Tibial artery (tissue), 4 donors: ENCODE data around the gene GPRIN2.

Experiments
- DNase-seq, 2 donors: peaks; one replicate each; pipeline ENCODE4 v3.0.0-alpha.2; 2019
- H3K27ac ChIP-seq, 2 donors: fragments of 200-600 bp; sonication (generic) in 1 of 2; 1 replicate in 1 of 2; 2 replicates in 1 of 2; pipeline ENCODE4 v1.5.1; 2018 to 2019; ENCODE audit warnings: mild to moderate bottlenecking in 1 of 2
- H3K27me3 ChIP-seq, 2 donors: fragments of 200-600 bp; sonication (generic) in 1 of 2; one replicate each; pipeline versions ENCODE4 v1.5.1 to v1.6.0; 2016 to 2019
- H3K36me3 ChIP-seq, 3 donors: fragments of 200-600 bp; sonication (generic) in 2 of 3; one replicate each; pipeline ENCODE4 v1.5.1; 2016 to 2019; ENCODE audit warnings: mild to moderate bottlenecking in 2 of 3
- H3K4me1 ChIP-seq, 4 donors: fragments of 200-600 bp; sonication (generic) in 2 of 4; 1 replicate in 3 of 4; 2 replicates in 1 of 4; pipeline ENCODE4 v1.5.1; 2016 to 2019
- H3K4me3 ChIP-seq, 2 donors: fragments of 200-600 bp; sonication (generic) in 1 of 2; 1 replicate in 1 of 2; 2 replicates in 1 of 2; pipeline ENCODE4 v1.5.1; 2018 to 2019; ENCODE audit warnings: mild to moderate bottlenecking in 2 of 2
- H3K9me3 ChIP-seq, 3 donors: fragments of 200-600 bp; sonication (generic) in 1 of 3; one replicate each; pipeline ENCODE4 v1.5.1; 2016 to 2019
- CTCF ChIP-seq, 2 experiments: fragments of 200-600 bp in 1 of 2; fragments of 450-650 bp in 1 of 2; IDR thresholded peaks; one replicate each; pipeline ENCODE4 v1.5.1; 2017 to 2019; ENCODE audit warnings: antibody characterized with exemption in 2 of 2, mild to moderate bottlenecking in 1 of 2, moderate library complexity in 1 of 2
- intact Hi-C: fragments of 100-400 bp; cut with DNase I; formaldehyde crosslinking; loops from one replicate; pipeline ENCODE4 v1.15.0; 2023; ENCODE audit warnings: low total_unique reads

Gene GPRIN2

GRCh38 chr10:46520381-46520780 is 36.1 kb downstream of the GPRIN2 start:
- H3K27me3 ChIP-seq: peaks cover 0 to 9% of the 10 kb centered on the region in 2 donors
- DNase-seq: peak in 1 of 2 donors; percentile 17
- H3K4me3 ChIP-seq: no peak overlapping the region
- H3K27ac ChIP-seq: no peak overlapping the region
- H3K4me1 ChIP-seq: peaks cover 0 to 21% (median 16%) of the 10 kb centered on the region in 4 donors
- no peaks in the 10 kb centered on the region for H3K36me3 ChIP-seq
- H3K9me3 ChIP-seq: no peaks in the 10 kb centered on the region
- no peak for TF ChIP-seq CTCF (IDR thresholded peaks at IDR 0.05)
- intact Hi-C loops: no loop called here

- intact Hi-C loops: no loop called here
- no peak for DNase-seq
- TF ChIP-seq CTCF (IDR thresholded peaks at IDR 0.05): no peak
Measured at GRCh38 chr10:46518028-46518725, 38.3 kb downstream of the GPRIN2 start.

GRCh38 chr10:46517541-46517940 is 38.9 kb downstream of the GPRIN2 start:
- intact Hi-C loops: no loop called here
- no peak for DNase-seq
- no peak overlapping the region for H3K27ac ChIP-seq
- TF ChIP-seq CTCF (IDR thresholded peaks at IDR 0.05): no peak
- no peaks in the 10 kb centered on the region for H3K36me3 ChIP-seq
- H3K27me3 ChIP-seq: peaks cover 0 to 19% of the 10 kb centered on the region in 2 donors
- H3K4me1 ChIP-seq: no peaks in the 10 kb centered on the region
- H3K4me3 ChIP-seq: no peak overlapping the region
- H3K9me3 ChIP-seq: no peaks in the 10 kb centered on the region

More at GRCh38 chr10:46518028-46518725, 38.3 kb downstream of the GPRIN2 start:
- H3K9me3 ChIP-seq: no peaks in the 10 kb centered on the region
- peaks cover 0 to 3% (median 2%) of the 10 kb centered on the region in 4 donors for H3K4me1 ChIP-seq
- no peak overlapping the region for H3K27ac ChIP-seq
- H3K27me3 ChIP-seq: peaks cover 0 to 19% of the 10 kb centered on the region in 2 donors
- no peak overlapping the region for H3K4me3 ChIP-seq
- no peaks in the 10 kb centered on the region for H3K36me3 ChIP-seq

GRCh38 chr10:46516660-46517416 is 39.6 kb downstream of the GPRIN2 start:
- Histone ChIP-seq H3K27ac (no peak overlapping the region), H3K36me3 (no peaks in the 10 kb centered on the region), H3K4me3 (no peak overlapping the region), H3K27me3 (peaks cover 0 to 19% of the 10 kb centered on the region in 2 donors), H3K4me1 (no peaks in the 10 kb centered on the region), H3K9me3 (no peaks in the 10 kb centered on the region)
- intact Hi-C loops: no loop called here
- no peak for TF ChIP-seq CTCF (IDR thresholded peaks at IDR 0.05)
- peak in 1 of 2 donors; percentile 19 for DNase-seq

GRCh38 chr10:46515793-46516192 is 40.7 kb downstream of the GPRIN2 start:
- no peak for TF ChIP-seq CTCF (IDR thresholded peaks at IDR 0.05)
- no peaks in the 10 kb centered on the region for H3K4me1 ChIP-seq
- peaks cover 0 to 19% of the 10 kb centered on the region in 2 donors for H3K27me3 ChIP-seq
- DNase-seq: no peak
- no peaks in the 10 kb centered on the region for H3K9me3 ChIP-seq
- no peak overlapping the region for H3K4me3 ChIP-seq
- intact Hi-C loops: no loop called here
- no peaks in the 10 kb centered on the region for H3K36me3 ChIP-seq
- H3K27ac ChIP-seq: no peak overlapping the region
